Colonic mucosa (tissue), 4 donors: ENCODE measurements around the gene LAMC3. TPM values are rescaled to one million over a fixed set of nuclear protein-coding genes. Genes with fewer than 3 reads are reported as not detected.
"Not testable (repeated sequence)": the region's sequence is repeated elsewhere in the genome, so short reads cannot be mapped to it uniquely, and the experiment has no call there.

Source experiments
- DNase-seq: peaks from one replicate; pipeline ENCODE4 v3.0.0-alpha.2; 2020
- H3K27ac ChIP-seq: fragments of 200-600 bp; one replicate; pipeline ENCODE4 v1.8.0; 2021
- H3K27me3 ChIP-seq: fragments of 200-600 bp; one replicate; pipeline ENCODE4 v1.8.0; 2021
- H3K36me3 ChIP-seq: fragments of 200-600 bp; one replicate; pipeline ENCODE4 v1.8.0; 2021
- H3K4me1 ChIP-seq: fragments of 200-600 bp; one replicate; pipeline ENCODE4 v1.8.0; 2021; ENCODE audit warnings: mild to moderate bottlenecking
- H3K4me3 ChIP-seq: fragments of 200-600 bp; one replicate; pipeline ENCODE4 v1.8.0; 2021
- H3K9ac ChIP-seq, 2 donors: one replicate each; pipeline ENCODE4 v1.7.0; 2013; ENCODE audit warnings: control low read depth in 2 of 2, low read depth in 2 of 2, low read length in 2 of 2
- H3K9me3 ChIP-seq: fragments of 200-600 bp; one replicate; pipeline ENCODE4 v1.8.0; 2021
- intact Hi-C: fragments of 100-400 bp; cut with DNase I; formaldehyde crosslinking; loops from one replicate; pipeline ENCODE4 v1.14.1; 2022
- total RNA-seq, 2 donors: library from RNA; stranded (reverse); fragmentation: NEBNext Ultra II Directional in 1 of 2; extraction: Animal tissue kit (Norgen Biotek cat#: 25700) in 1 of 2; gene quantifications; one replicate each; pipeline ENCODE4 v1.2.1, GENCODE V29; 2021
- TF ChIP-seq, protein P1 (sequence below): fragments of 200-600 bp; IDR thresholded peaks from one replicate; pipeline ENCODE4 v1.8.0; 2022; ENCODE audit warnings: antibody characterized with exemption, mild to moderate bottlenecking
- donor health status: healthy.
- donor health status: DM: no; HTN: no; CAD: no.
- donor health status: DM: no; HTN: no; CAD: no.

The LAMC3 gene
- total RNA-seq, 2 donors from 2014 or later, result 0.67 to 1.9 TPM

DNA sequence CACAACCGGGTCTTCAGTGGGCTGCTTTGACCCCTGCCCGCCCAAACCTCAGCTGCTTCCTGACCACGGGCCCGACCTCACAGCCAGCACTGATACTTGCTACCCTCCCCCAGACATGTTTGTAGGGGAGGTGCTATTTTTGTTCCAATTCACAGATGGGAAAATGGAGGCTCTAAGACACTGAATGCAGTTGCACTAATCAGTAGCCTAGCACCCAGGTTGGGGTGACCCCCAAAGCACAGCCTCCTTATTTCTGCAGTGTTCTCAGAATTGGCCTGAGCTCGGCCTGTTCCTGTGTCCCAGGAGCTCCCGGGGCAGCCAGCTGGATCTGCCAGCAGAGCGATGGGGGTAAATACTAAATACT is 22.6 kb downstream of the LAMC3 start:
- Histone ChIP-seq H3K4me3 (no peak overlapping the region), H3K36me3 (no peaks in the 10 kb centered on the region), H3K27me3 (no peaks in the 10 kb centered on the region), H3K4me1 (no peaks in the 10 kb centered on the region), H3K9ac (no peak overlapping the region), H3K27ac (no peak overlapping the region), H3K9me3 (no peaks in the 10 kb centered on the region)
- DNase-seq, result no peak
- intact Hi-C loops, result no loop called here
- TF ChIP-seq, protein P1, sequence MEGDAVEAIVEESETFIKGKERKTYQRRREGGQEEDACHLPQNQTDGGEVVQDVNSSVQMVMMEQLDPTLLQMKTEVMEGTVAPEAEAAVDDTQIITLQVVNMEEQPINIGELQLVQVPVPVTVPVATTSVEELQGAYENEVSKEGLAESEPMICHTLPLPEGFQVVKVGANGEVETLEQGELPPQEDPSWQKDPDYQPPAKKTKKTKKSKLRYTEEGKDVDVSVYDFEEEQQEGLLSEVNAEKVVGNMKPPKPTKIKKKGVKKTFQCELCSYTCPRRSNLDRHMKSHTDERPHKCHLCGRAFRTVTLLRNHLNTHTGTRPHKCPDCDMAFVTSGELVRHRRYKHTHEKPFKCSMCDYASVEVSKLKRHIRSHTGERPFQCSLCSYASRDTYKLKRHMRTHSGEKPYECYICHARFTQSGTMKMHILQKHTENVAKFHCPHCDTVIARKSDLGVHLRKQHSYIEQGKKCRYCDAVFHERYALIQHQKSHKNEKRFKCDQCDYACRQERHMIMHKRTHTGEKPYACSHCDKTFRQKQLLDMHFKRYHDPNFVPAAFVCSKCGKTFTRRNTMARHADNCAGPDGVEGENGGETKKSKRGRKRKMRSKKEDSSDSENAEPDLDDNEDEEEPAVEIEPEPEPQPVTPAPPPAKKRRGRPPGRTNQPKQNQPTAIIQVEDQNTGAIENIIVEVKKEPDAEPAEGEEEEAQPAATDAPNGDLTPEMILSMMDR, result no peak

DNA sequence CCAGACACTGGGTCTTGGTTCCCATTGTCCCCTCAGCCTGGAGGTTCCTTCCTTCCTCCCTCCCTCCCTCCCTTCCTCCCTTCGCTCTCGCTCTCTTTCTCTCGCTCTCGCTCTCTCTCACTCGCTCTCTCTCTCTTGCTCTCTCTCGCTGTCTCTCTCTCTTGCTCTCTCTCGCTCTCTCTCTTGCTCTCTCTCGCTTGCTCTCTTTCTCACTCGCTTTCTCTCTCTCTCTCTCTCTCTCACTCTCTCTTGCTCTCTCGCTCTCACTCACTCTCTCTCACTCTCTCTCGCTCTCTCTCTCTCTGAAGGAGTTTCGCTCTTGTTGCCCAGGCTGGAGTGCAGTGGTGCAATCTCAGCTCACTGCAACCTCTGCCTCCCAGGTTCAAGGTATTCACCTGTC is 23.4 kb downstream of the LAMC3 start:
- no peak for DNase-seq
- Histone ChIP-seq H3K4me3 (no peak overlapping the region), H3K36me3 (no peaks in the 10 kb centered on the region), H3K4me1 (no peaks in the 10 kb centered on the region), H3K9ac (no peak overlapping the region), H3K27ac (no peak overlapping the region), H3K27me3 (no peaks in the 10 kb centered on the region), H3K9me3 (no peaks in the 10 kb centered on the region)
- TF ChIP-seq, protein P1, result no peak
- intact Hi-C loops, result no loop called here

DNA sequence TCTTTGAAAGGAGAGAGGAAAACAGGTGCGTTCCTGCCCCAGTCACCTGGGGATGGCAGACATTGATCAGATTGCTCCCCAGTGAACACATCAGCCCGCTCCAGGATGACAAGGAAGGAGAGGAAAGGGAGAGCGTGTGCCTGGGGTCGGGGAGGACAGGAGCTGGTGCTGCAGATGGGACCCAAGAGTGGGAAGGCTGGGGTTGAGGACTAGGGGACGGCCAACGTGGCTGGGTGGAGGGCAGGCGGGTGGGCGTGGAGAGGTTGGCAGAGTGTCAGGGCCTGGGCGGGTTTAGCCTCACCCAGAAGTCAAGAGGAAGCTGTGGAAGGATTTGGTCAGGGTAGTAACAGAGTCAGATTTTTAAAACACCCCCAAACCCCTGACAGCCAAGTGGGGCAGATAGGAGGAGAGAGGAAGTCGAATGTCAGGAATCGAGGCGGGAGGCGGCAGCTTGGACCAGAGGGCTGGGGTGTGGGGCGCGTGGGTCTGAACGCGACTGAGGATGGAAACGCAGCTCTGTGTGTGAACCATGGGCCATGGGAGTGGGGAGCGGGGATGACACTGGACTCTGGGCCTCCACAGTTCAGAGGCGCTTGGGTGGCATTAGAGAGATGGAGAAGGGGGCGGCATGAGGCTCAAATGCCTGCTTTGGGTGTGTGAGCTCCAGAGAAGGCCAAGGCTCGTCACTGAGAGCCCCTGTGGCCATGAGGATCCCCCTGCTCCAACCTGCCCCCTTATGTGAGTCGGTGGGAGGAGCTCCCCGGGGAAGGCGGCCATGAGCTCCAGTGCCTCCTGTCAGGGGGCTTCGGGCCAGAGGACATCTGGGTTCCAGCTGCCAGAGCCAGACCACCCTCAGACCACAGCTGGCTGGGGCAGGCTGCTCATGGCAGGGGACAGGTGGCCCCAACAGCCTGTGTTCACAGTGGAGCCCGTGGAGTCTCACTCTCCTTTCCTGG is 24.6 kb downstream of the LAMC3 start:
- Histone ChIP-seq H3K4me1 (no peaks in the 10 kb centered on the region), H3K27ac (no peak overlapping the region), H3K9ac (no peak overlapping the region), H3K9me3 (no peaks in the 10 kb centered on the region), H3K27me3 (no peaks in the 10 kb centered on the region), H3K4me3 (no peak overlapping the region), H3K36me3 (no peaks in the 10 kb centered on the region)
- TF ChIP-seq, protein P1, result no peak
- DNase-seq, result no peak
- intact Hi-C loops, result no loop called here

DNA sequence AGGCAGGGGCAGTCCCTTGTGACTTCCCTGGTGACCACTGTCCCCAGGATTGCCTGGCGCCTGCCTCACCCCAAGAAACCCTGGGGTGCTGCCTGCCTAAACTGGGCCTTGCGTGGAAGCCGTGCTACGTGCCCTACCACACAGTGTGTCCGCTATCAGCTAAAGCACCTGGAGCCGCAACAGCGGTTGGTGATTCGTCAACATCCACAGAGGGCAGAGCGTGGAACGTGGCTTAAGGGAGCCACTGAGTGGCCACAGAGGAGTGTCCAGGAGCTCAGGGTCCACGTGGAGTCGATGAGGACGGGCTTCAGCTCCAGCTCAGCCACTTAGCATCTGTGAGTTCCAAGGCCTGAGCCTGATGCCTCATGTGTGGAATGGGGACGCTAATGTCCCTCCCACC is 25.3 kb downstream of the LAMC3 start:
- Histone ChIP-seq H3K27me3 (no peaks in the 10 kb centered on the region), H3K9me3 (no peaks in the 10 kb centered on the region), H3K36me3 (no peaks in the 10 kb centered on the region), H3K4me3 (no peak overlapping the region), H3K4me1 (no peaks in the 10 kb centered on the region), H3K27ac (no peak overlapping the region), H3K9ac (no peak overlapping the region)
- intact Hi-C loops, result no loop called here
- TF ChIP-seq, protein P1, result no peak
- DNase-seq, result no peak

DNA sequence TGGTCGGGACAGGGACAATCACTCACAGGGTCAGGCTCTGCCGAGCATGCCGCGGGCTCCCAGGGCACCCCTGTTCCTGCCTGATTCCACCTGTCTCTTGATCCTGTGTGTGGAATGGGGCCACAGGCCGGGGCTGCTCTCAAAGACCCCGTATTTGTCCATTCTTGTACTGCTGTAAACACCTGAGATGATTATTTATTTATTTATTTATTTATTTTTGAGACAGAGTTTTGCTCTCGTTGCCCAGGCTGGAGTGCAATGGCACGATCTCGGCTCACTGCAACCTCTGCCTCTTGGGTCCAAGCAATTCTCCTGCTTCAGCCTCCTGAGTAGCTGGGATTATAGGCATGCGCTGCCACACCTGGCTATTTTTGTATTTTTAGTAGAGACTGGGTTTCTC is 25.8 kb downstream of the LAMC3 start:
- intact Hi-C loops, H3K4me1 ChIP-seq, H3K27me3 ChIP-seq, H3K36me3 ChIP-seq, H3K27ac ChIP-seq, DNase-seq, H3K4me3 ChIP-seq, H3K9ac ChIP-seq, H3K9me3 ChIP-seq: not testable (repeated sequence)

DNA sequence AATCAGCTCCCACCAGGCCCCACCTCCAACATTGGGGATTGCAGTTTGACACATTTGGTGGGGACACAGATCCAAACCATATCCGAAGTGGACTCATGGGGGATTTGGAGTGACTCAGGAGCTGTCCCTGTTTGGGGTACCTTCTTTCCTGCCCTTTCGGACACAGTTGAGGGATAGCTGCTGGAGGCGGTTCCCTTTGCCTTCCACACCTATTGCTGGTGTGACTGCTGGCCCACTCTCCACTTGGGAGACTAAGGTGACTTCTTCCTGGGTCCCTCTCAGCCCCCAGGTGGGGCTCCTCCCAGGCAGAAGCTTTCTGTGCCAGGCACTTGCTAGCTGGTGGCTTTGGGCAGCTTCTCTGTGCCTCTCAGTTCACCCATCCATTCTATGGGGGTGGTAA is 26.6 kb downstream of the LAMC3 start:
- intact Hi-C loops, result no loop called here
- TF ChIP-seq, protein P1, result no peak
- H3K9me3 ChIP-seq, result no peaks in the 10 kb centered on the region
- H3K27me3 ChIP-seq, result no peaks in the 10 kb centered on the region
- H3K4me3 ChIP-seq, result no peak overlapping the region
- no peak overlapping the region for H3K27ac ChIP-seq
- H3K36me3 ChIP-seq, result no peaks in the 10 kb centered on the region
- no peak overlapping the region for H3K9ac ChIP-seq
- DNase-seq, result no peak
- H3K4me1 ChIP-seq, result no peaks in the 10 kb centered on the region
